GM12878 (cell line): ENCODE measurements around the gene MRPL38.

ENCODE experiments used
- CEBPB ChIP-seq, 2 experiments: fragments of 150-350 bp in 1 of 2; IDR thresholded peaks; 2 replicates each; pipeline ENCODE4 v1.6.1; 2012 to 2014; ENCODE audit warnings: low read depth in 2 of 2, low read length in 2 of 2, borderline replicate concordance in 1 of 2, inconsistent platforms in 1 of 2
- CHD1 ChIP-seq: IDR thresholded peaks from 2 replicates; pipeline ENCODE4 v1.6.1; 2012; ENCODE audit warnings: low read depth, low read length, improper control_type of control experiment
- E2F8 ChIP-seq: fragments of 450-650 bp; IDR thresholded peaks from 2 replicates; pipeline ENCODE4 v1.6.1; 2018; ENCODE audit warnings: mild to moderate bottlenecking, low read depth, moderate library complexity; ENCODE audit not compliant: partially characterized antibody
- EZH2 ChIP-seq: IDR thresholded peaks from 2 replicates; pipeline ENCODE4 v1.6.1; 2012; ENCODE audit warnings: low read depth, mild to moderate bottlenecking, control low read depth, inconsistent platforms, low read length, borderline replicate concordance; ENCODE audit not compliant: control insufficient read depth
- MAX ChIP-seq: IDR thresholded peaks from 2 replicates; pipeline ENCODE4 v1.6.1; 2012; ENCODE audit warnings: low read depth, low read length, improper control_type of control experiment
- MXI1 ChIP-seq: fragments of 150-350 bp; IDR thresholded peaks from 2 replicates; pipeline ENCODE4 v1.6.1; 2011; ENCODE audit warnings: low read depth, mild to moderate bottlenecking, inconsistent platforms, low read length, improper control_type of control experiment
- POLR2A ChIP-seq: IDR thresholded peaks from 2 replicates; pipeline ENCODE4 v1.6.1; 2011; ENCODE audit warnings: low read depth, mild to moderate bottlenecking, low read length
- RAD21 ChIP-seq: IDR thresholded peaks from 2 replicates; pipeline ENCODE4 v1.6.1; 2011; ENCODE audit warnings: mild to moderate bottlenecking, low read depth, low read length, moderate library complexity; ENCODE audit not compliant: insufficient read depth
- SIN3A ChIP-seq: IDR thresholded peaks from 2 replicates; pipeline ENCODE4 v1.6.1; 2012; ENCODE audit warnings: low read depth, low read length, improper control_type of control experiment
- SUPT20H ChIP-seq: IDR thresholded peaks from 2 replicates; pipeline ENCODE4 v1.6.1; 2011; ENCODE audit warnings: low read depth, mild to moderate bottlenecking, low read length, moderate library complexity, borderline replicate concordance; ENCODE audit not compliant: control insufficient read depth
- ZBTB33 ChIP-seq: fragments of 450-650 bp; IDR thresholded peaks from 2 replicates; pipeline ENCODE4 v1.6.1; 2017; ENCODE audit warnings: mild to moderate bottlenecking
- ZNF24 ChIP-seq: fragments of 450-650 bp; IDR thresholded peaks from 2 replicates; pipeline ENCODE4 v1.6.1; 2017; ENCODE audit warnings: antibody characterized with exemption, mild to moderate bottlenecking
- TF ChIP-seq, protein P1 (sequence below), 3 experiments: IDR thresholded peaks in 2 of 3; conservative IDR thresholded peaks in 1 of 3; 2 replicates each; pipeline ENCODE4 v1.5.1; 2011; ENCODE audit warnings: low read depth in 3 of 3, low read length in 3 of 3, mild to moderate bottlenecking in 3 of 3, control low read depth in 2 of 3, moderate library complexity in 2 of 3, inconsistent platforms in 1 of 3, mixed read lengths in 1 of 3; ENCODE audit not compliant: control insufficient read depth in 2 of 3, insufficient read depth in 1 of 3; ENCODE audit errors: extremely low read depth in 1 of 3
- TF ChIP-seq, protein P2 (sequence below): IDR thresholded peaks from 2 replicates; pipeline ENCODE4 v1.6.1; 2011; ENCODE audit warnings: low read depth, mild to moderate bottlenecking, low read length, moderate library complexity, borderline replicate concordance; ENCODE audit errors: extremely low read depth

- TF ChIP-seq E2F8, result no peak
- TF ChIP-seq, protein P1, sequence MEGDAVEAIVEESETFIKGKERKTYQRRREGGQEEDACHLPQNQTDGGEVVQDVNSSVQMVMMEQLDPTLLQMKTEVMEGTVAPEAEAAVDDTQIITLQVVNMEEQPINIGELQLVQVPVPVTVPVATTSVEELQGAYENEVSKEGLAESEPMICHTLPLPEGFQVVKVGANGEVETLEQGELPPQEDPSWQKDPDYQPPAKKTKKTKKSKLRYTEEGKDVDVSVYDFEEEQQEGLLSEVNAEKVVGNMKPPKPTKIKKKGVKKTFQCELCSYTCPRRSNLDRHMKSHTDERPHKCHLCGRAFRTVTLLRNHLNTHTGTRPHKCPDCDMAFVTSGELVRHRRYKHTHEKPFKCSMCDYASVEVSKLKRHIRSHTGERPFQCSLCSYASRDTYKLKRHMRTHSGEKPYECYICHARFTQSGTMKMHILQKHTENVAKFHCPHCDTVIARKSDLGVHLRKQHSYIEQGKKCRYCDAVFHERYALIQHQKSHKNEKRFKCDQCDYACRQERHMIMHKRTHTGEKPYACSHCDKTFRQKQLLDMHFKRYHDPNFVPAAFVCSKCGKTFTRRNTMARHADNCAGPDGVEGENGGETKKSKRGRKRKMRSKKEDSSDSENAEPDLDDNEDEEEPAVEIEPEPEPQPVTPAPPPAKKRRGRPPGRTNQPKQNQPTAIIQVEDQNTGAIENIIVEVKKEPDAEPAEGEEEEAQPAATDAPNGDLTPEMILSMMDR (IDR thresholded peaks at IDR 0.05 in 2 of 3, conservative IDR thresholded peaks at IDR 0.05 in 1 of 3; ENCODE audit: control insufficient read depth in 2 of 3, extremely low read depth in 1 of 3, insufficient read depth in 1 of 3, low read depth in 3 of 3, low read length in 3 of 3), result no peak
- peak; percentile 66; the same call in 1 of the 2 replicates for TF ChIP-seq MAX
- TF ChIP-seq ZBTB33, result no peak
- no peak for TF ChIP-seq ZNF24
- no peak for TF ChIP-seq CEBPB (IDR thresholded peaks at IDR 0.05; ENCODE audit: borderline replicate concordance in 1 of 2, low read depth in 2 of 2, low read length in 2 of 2)
- TF ChIP-seq, protein P2, sequence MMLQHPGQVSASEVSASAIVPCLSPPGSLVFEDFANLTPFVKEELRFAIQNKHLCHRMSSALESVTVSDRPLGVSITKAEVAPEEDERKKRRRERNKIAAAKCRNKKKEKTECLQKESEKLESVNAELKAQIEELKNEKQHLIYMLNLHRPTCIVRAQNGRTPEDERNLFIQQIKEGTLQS, result no peak
- peak; percentile 96 for TF ChIP-seq SIN3A
- peak; percentile 95 for TF ChIP-seq MXI1
- TF ChIP-seq SUPT20H, result no peak
- no peak for TF ChIP-seq EZH2
- peak; percentile 94 for TF ChIP-seq POLR2A
- TF ChIP-seq RAD21, result no peak
- TF ChIP-seq CHD1, result no peak
Observed at GRCh38 chr17:75940727-75941441, 36.2 kb upstream of the MRPL38 start, which contains the start of gene FBF1.
